RWPE1 (cell line): ENCODE results near the gene ABCA7.
A peak's percentile ranks its signal among the peaks of the same experiment; 100 is the strongest.

Experiments
- CTCF ChIA-PET: fragments of 350-600 bp; sonication (Branson Sonifier 250); formaldehyde crosslinking; extraction: SDS; loops from one replicate; lab custom pipeline; 2021; lab: Yijun Ruan, JAX
- POLR2A ChIA-PET: fragments of 400-600 bp; formaldehyde crosslinking; extraction: SDS; loops from one replicate; lab custom pipeline; 2020; ENCODE audit warnings: antibody characterized with exemption; ENCODE audit not compliant: low non-redundant PET; lab: Yijun Ruan, JAX
- DNase-seq: peaks from one replicate; pipeline ENCODE4 v3.0.0; 2012; ENCODE audit warnings: low spot score
- H3K27ac ChIP-seq: fragments of 450-650 bp; 2 replicates; pipeline ENCODE4 v1.5.1; 2017
- CTCF ChIP-seq: fragments of 450-650 bp; conservative IDR thresholded peaks from 2 replicates; pipeline ENCODE4 v1.5.1; 2017; ENCODE audit warnings: low read depth, mild to moderate bottlenecking

Gene ABCA7

DNA sequence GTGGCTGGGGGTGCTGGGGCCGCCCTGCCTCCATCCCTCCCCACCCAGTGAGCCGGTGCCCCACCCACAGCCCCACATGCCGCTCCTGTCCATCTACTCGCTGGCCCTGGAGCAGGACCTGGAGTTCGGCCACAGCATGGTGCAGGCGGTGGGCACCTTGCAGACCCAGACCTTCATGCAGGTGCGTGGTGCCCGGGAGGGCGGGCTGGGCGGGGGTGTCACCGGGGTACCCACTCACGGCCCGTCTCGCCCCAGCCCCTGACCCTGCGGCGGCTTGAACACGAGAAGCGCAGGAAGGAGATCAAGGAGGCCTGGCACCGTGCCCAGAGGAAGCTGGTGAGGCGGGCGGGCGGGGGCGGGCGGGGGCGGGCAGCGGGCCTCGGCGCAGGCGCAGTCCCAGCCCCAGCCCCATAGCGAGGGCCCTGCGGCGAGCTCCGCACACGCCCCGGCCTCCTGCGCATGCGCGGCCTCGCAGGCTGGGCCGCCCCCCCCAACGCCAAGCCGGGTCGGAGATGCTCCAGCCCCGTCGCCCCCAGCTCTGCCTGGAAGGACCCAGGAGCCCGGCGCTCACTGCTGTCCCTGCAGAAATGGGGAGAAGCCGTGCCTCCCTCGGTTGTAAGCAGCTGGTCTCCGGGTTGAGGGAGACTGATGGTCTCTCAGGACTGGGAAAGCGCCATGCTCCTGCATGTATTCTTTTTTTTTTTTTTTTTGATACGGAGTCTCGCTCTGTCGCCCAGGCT, 34.8 kb downstream of the ABCA7 start:
- peak overlapping the region; percentile 72 for H3K27ac ChIP-seq
- ChIA-PET CTCF (interaction anchor here (0.6 to 1.0 kb wide), 2 partner anchors 10 to 120 kb away, joined by 3 to 5 read pairs; no protein-coding TSS in a partner anchor), POLR2A (interaction anchor here (0.6 kb wide), 1 partner anchor 43 kb away, joined by 6 read pairs; no protein-coding TSS in a partner anchor)
- peak; percentile 82 for DNase-seq
- TF ChIP-seq CTCF, result no peak

DNA sequence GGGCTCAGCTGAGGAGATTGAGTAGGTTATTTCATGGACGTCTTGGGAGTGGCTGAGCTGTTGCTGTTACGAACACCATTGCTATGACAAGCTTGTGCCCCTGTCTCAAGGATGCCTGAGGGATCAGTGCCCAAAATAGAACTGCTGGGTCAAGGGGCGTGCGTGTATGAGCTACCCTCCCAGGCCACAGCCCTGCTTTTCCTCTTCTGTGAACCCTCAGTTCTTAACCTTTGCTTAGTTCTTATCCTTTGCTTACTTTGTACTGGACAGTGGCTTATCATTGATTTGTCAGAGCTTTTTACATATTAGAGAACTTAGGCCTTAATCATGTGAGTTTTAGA, 36.1 kb downstream of the ABCA7 start:
- ChIA-PET POLR2A (no interaction called here), CTCF (interaction anchor here (0.6 kb wide), 1 partner anchor 18 kb away, joined by 9 read pairs; no protein-coding TSS in a partner anchor)
- peak overlapping the region; percentile 72 for H3K27ac ChIP-seq
- no peak for TF ChIP-seq CTCF
- DNase-seq, result no peak

DNA sequence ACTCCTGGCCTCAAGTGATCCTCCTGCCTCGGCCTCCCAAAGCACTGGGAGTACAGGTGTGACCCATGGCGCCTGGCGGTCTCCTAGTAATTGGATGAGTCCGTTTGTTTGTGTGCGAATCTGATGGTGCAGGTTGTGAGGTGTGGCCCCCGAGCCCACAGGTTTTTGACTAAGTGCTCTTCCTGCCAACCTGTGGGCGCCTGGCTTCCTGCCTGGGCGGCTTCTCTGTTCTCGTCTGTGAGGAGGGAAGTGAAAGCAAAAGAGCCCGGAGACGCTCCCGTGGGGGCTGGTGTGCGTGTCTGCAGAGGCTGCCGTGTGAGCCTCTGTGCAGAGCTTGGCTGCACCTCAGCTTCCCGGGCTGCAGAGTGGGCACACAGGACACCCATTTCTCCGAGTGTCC, 37.0 kb downstream of the ABCA7 start:
- H3K27ac ChIP-seq, result peak overlapping the region; percentile 66
- no peak for TF ChIP-seq CTCF
- ChIA-PET POLR2A (interaction anchor here (0.7 to 0.8 kb wide), 2 partner anchors 13 to 79 kb away, joined by 5 to 6 read pairs; no protein-coding TSS in a partner anchor), CTCF (interaction anchor here (0.6 kb wide), 3 partner anchors 17 to 47 kb away, joined by 3 to 9 read pairs (median 5); no protein-coding TSS in a partner anchor)
- peak; percentile 33 for DNase-seq

- TF ChIP-seq CTCF, result no peak
- DNase-seq, result no peak
- CTCF ChIA-PET, result interaction anchor here (1.1 kb wide), 3 partner anchors 9 to 466 kb away, joined by 3 to 5 read pairs (median 3); no protein-coding TSS in a partner anchor
- POLR2A ChIA-PET, result no interaction called here
- H3K27ac ChIP-seq, result 0 out of 2 replicates have a peak overlapping the region, but pooled peaks have one; percentile 84
Observed at GRCh38 chr19:1079566-1080111, 39.7 kb downstream of the ABCA7 start.

- peak overlapping the region; percentile 84 for H3K27ac ChIP-seq
- TF ChIP-seq CTCF, result no peak
- ChIA-PET POLR2A (no interaction called here), CTCF (interaction anchor here (0.5 to 1.3 kb wide), 7 partner anchors 9 to 465 kb away, joined by 3 to 5 read pairs (median 4); no protein-coding TSS in a partner anchor)
- no peak for DNase-seq
Observed at GRCh38 chr19:1080360-1081161, 40.7 kb downstream of the ABCA7 start.
